Activated CD4-positive, alpha-beta memory T cell treated with anti-CD3 and anti-CD28 coated beads, Interleukin-2, amount 10 ng/mL, durations not matched to agents 7 days and 5 days (primary cell): ENCODE results near the gene FAM234B. TPM values are rescaled to one million over a fixed set of nuclear protein-coding genes. Genes with fewer than 3 reads are reported as not detected.
A peak's percentile ranks its signal among the peaks of the same experiment; 100 is the strongest.

ENCODE experiments used
- CTCF ChIA-PET: fragments of 350-600 bp; sonication (Branson Sonifier 250); formaldehyde crosslinking; loops from one replicate; lab custom pipeline; 2021; ENCODE audit warnings: antibody characterized with exemption, inconsistent platforms; lab: Charles Lee
- POLR2A ChIA-PET: fragments of 350-600 bp; sonication (Branson Sonifier 250); formaldehyde crosslinking; loops from one replicate; lab custom pipeline; 2021; ENCODE audit warnings: antibody characterized with exemption; lab: Charles Lee
- DNase-seq: peaks from one replicate; pipeline ENCODE4 v3.0.0-alpha.2; 2020
- H3K27ac Mint-ChIP-seq: one replicate; pipeline ENCODE4 v1.8.0; 2021; ENCODE audit warnings: mild to moderate bottlenecking, mixed read lengths
- H3K27me3 Mint-ChIP-seq: one replicate; pipeline ENCODE4 v1.8.0; 2021; ENCODE audit warnings: mixed read lengths
- H3K36me3 Mint-ChIP-seq: one replicate; pipeline ENCODE4 v1.8.0; 2021; ENCODE audit warnings: low read depth, mixed read lengths
- H3K4me1 Mint-ChIP-seq: one replicate; pipeline ENCODE4 v1.8.0; 2021; ENCODE audit warnings: mixed read lengths
- H3K4me3 Mint-ChIP-seq: one replicate; pipeline ENCODE4 v1.8.0; 2021; ENCODE audit warnings: mild to moderate bottlenecking, mixed read lengths
- H3K9me3 Mint-ChIP-seq: one replicate; pipeline ENCODE4 v1.8.0; 2021; ENCODE audit warnings: mixed read lengths
- total RNA-seq, 2 experiments: library from RNA; stranded (reverse); gene quantifications; one replicate each; pipeline ENCODE4 v1.2.3, GENCODE V29; 2021

The FAM234B gene
- total RNA-seq, 2 experiments from 2014 or later = 4.5 to 5.2 TPM

- H3K36me3 Mint-ChIP-seq = no peaks in the 10 kb centered on the region
- H3K27me3 Mint-ChIP-seq = no peaks in the 10 kb centered on the region
- ChIA-PET POLR2A (interaction anchor here (0.8 to 3.2 kb wide), 9 partner anchors 78 to 314 kb away, joined by 3 to 21 read pairs (median 3); partner anchors contain the start of gene EMP1), CTCF (interaction anchor here (1.0 to 6.0 kb wide), 5 partner anchors 15 to 185 kb away, joined by 3 to 102 read pairs (median 3); no protein-coding TSS in a partner anchor)
- H3K27ac Mint-ChIP-seq = peak overlapping the region; percentile 36
- H3K9me3 Mint-ChIP-seq = no peaks in the 10 kb centered on the region
- peak overlapping the region; percentile 71 for H3K4me3 Mint-ChIP-seq
- H3K4me1 Mint-ChIP-seq = peaks cover 61% of the 10 kb centered on the region
- DNase-seq = peak; percentile 25
Measured at GRCh38 chr12:13101821-13102375, 57.7 kb downstream of the FAM234B start.

- Mint-ChIP-seq H3K27ac (no peak overlapping the region), H3K36me3 (no peaks in the 10 kb centered on the region), H3K4me1 (peaks cover 60% of the 10 kb centered on the region), H3K9me3 (no peaks in the 10 kb centered on the region), H3K27me3 (no peaks in the 10 kb centered on the region), H3K4me3 (no peak overlapping the region)
- ChIA-PET POLR2A (interaction anchor here (0.8 to 3.2 kb wide), 5 partner anchors 77 to 109 kb away, joined by 3 to 21 read pairs (median 3); partner anchors contain the start of gene EMP1), CTCF (interaction anchor here (1.0 to 6.0 kb wide), 8 partner anchors 14 to 186 kb away, joined by 3 to 102 read pairs (median 3); partner anchors contain the start of gene FAM234B)
- no peak for DNase-seq
Measured at GRCh38 chr12:13102461-13103195, 58.4 kb downstream of the FAM234B start.

DNA sequence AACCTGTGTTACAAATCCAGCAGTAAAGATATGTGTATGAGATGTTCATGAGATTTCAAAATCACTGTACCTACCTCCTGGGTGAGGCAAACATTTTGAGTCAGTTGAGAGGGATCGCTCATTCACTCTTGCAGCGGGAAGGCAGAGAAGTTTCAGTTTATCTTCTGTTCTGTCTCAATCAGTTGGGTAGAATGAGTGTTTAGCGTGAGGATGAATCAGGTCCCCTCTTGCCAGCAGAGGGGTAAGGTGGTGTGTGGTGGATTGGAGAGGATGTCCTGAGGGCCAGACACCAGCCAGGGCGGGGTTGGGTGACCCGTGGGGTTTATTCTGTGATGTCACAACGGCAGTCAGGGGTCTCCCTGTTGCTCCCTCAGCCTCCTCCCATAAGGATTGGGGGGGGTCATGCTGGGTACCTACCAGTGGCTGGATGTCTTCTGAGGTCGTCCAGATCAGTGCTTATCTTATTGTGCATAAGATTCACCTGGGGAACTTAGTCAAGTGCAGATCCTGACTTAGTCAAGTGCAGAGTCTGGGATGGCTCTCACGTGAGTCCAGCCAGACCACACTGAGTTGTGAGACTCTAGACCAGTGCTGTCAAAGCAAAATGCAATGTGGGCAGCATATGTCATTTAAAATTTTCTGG, 59.3 kb downstream of the FAM234B start, which contains the start of gene GSG1:
Gene GSG1, minus strand, starts transcription at position 277 of the 643 bp plus-strand sequence. Its CDS starts 155 bp downstream, at position 122.
- CTCF ChIA-PET = interaction anchor here (1.2 to 6.0 kb wide), 7 partner anchors 59 to 152 kb away, joined by 3 to 102 read pairs (median 4); partner anchors contain the start of gene FAM234B
- peak within 1 kb of the TSS; percentile 21 for H3K27ac Mint-ChIP-seq
- H3K4me3 Mint-ChIP-seq = no peak within 1 kb of the TSS
- peaks cover under 1% of the 10 kb centered on the region for H3K9me3 Mint-ChIP-seq
- H3K36me3 Mint-ChIP-seq = no peaks in the 10 kb centered on the region
- DNase-seq = peak; percentile 32
- POLR2A ChIA-PET = interaction anchor here (0.6 to 3.2 kb wide), 4 partner anchors 76 to 482 kb away, joined by 3 to 21 read pairs (median 3); partner anchors contain the start of gene EMP1
- peaks cover 51% of the 10 kb centered on the region for H3K4me1 Mint-ChIP-seq
- peaks cover under 1% of the 10 kb centered on the region for H3K27me3 Mint-ChIP-seq

- Mint-ChIP-seq H3K27ac (no peak overlapping the region), H3K4me1 (peaks cover 42% of the 10 kb centered on the region), H3K36me3 (no peaks in the 10 kb centered on the region), H3K4me3 (no peak overlapping the region), H3K27me3 (peaks cover 3% of the 10 kb centered on the region), H3K9me3 (peaks cover 5% of the 10 kb centered on the region)
- ChIA-PET POLR2A (interaction anchor here (0.6 kb wide), 1 partner anchor 483 kb away, joined by 3 read pairs; no protein-coding TSS in a partner anchor), CTCF (interaction anchor here (2.7 kb wide), 1 partner anchor 108 kb away, joined by 13 read pairs; no protein-coding TSS in a partner anchor)
- DNase-seq = no peak
Measured at GRCh38 chr12:13104409-13104808, 60.2 kb downstream of the FAM234B start.

GRCh38 chr12:13105781-13106180, 61.6 kb downstream of the FAM234B start:
- ChIA-PET POLR2A (no interaction called here), CTCF (interaction anchor here (2.7 kb wide), 1 partner anchor 106 kb away, joined by 13 read pairs; no protein-coding TSS in a partner anchor)
- Mint-ChIP-seq H3K27me3 (peaks cover 5% of the 10 kb centered on the region), H3K9me3 (peaks cover 5% of the 10 kb centered on the region), H3K36me3 (no peaks in the 10 kb centered on the region), H3K27ac (no peak overlapping the region), H3K4me1 (peaks cover 29% of the 10 kb centered on the region), H3K4me3 (no peak overlapping the region)
- no peak for DNase-seq

- no peak for DNase-seq
- POLR2A ChIA-PET = no interaction called here
- CTCF ChIA-PET = interaction anchor here (2.7 kb wide), 1 partner anchor 105 kb away, joined by 13 read pairs; no protein-coding TSS in a partner anchor
Measured at GRCh38 chr12:13106666-13107065, 62.5 kb downstream of the FAM234B start.

GRCh38 chr12:13112968-13113367, 68.8 kb downstream of the FAM234B start:
- ChIA-PET POLR2A (no interaction called here), CTCF (no interaction called here)
- no peaks in the 10 kb centered on the region for H3K36me3 Mint-ChIP-seq
- no peaks in the 10 kb centered on the region for H3K4me1 Mint-ChIP-seq
- peaks cover 5% of the 10 kb centered on the region for H3K9me3 Mint-ChIP-seq
- no peak overlapping the region for H3K4me3 Mint-ChIP-seq
- peaks cover 28% of the 10 kb centered on the region for H3K27me3 Mint-ChIP-seq
- no peak overlapping the region for H3K27ac Mint-ChIP-seq
- no peak for DNase-seq

More at GRCh38 chr12:13106666-13107065, 62.5 kb downstream of the FAM234B start:
- H3K9me3 Mint-ChIP-seq = peaks cover 5% of the 10 kb centered on the region
- no peaks in the 10 kb centered on the region for H3K36me3 Mint-ChIP-seq
- no peak overlapping the region for H3K4me3 Mint-ChIP-seq
- H3K4me1 Mint-ChIP-seq = peaks cover 26% of the 10 kb centered on the region
- H3K27ac Mint-ChIP-seq = no peak overlapping the region
- H3K27me3 Mint-ChIP-seq = peaks cover 5% of the 10 kb centered on the region

DNA sequence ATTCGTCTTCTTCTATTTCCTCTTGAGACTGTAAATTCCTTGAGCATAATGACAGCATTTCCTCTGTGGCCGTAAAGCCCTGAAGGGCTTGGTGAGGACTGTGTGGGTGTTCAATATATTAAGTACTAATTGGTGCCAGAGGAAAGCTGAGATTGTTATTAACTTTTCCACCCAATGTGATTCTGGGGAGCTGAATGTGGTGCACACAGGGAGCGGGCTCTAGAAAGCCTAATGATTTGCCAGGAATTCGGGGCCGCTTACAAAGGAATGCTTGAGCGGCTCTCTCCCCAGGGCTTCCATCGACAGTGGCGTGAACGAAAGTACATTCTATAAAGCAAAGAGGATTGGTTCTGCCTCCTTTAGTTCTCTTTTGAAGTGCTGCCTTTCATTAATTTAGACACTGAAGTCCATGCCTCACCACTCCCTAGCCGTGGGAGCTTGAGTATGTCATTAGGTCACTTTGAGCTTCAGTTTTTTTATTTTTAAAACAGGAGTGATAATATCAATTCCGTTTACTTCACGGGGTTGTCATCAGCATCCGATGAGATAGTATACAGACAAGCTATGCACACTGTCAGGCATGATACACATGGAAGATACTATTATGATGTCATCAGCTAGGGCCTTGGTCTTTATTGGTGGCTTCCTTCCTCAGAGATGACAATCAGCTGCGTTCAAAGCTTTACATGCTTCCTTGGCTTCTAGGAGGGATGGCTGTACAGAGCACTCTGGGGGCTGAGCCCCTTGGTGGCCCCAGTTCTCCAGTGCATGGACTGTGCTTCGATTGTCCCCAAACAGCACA, 70.3 kb downstream of the FAM234B start:
- H3K27me3 Mint-ChIP-seq = peaks cover 26% of the 10 kb centered on the region
- H3K4me3 Mint-ChIP-seq = no peak overlapping the region
- H3K36me3 Mint-ChIP-seq = no peaks in the 10 kb centered on the region
- no peaks in the 10 kb centered on the region for H3K4me1 Mint-ChIP-seq
- ChIA-PET CTCF (no interaction called here), POLR2A (interaction anchor here (0.7 to 1.2 kb wide), 2 partner anchors 97 to 98 kb away, joined by 3 to 4 read pairs; no protein-coding TSS in a partner anchor)
- no peak overlapping the region for H3K27ac Mint-ChIP-seq
- DNase-seq = no peak
- H3K9me3 Mint-ChIP-seq = no peaks in the 10 kb centered on the region

GRCh38 chr12:13116259-13116658, 72.1 kb downstream of the FAM234B start:
- no peak overlapping the region for H3K27ac Mint-ChIP-seq
- CTCF ChIA-PET = interaction anchor here (1.2 kb wide), 1 partner anchor 96 kb away, joined by 6 read pairs; no protein-coding TSS in a partner anchor
- POLR2A ChIA-PET = no interaction called here
- no peaks in the 10 kb centered on the region for H3K36me3 Mint-ChIP-seq
- peaks cover 3% of the 10 kb centered on the region for H3K4me1 Mint-ChIP-seq
- DNase-seq = no peak
- no peak overlapping the region for H3K4me3 Mint-ChIP-seq
- H3K27me3 Mint-ChIP-seq = peaks cover 24% of the 10 kb centered on the region
- H3K9me3 Mint-ChIP-seq = no peaks in the 10 kb centered on the region

DNA sequence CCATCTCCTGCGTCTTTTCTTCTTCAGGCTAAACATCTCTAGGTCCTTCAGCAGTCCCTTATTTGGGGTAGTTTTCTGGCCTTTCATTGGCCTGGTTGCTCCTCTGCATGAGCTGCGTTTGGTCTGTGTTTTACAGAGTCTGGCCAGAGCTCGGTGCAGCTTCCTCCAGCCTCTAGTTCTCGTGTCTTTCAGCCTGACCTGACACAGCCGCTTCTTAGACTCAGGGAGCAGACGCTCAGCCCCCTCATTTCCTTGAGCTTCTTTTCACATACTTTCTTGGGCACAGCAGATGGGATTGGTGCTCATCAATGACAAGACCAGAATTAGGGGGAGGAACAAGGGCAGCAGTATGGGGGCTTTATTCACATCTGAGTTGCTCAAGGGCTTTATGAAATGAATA, 72.8 kb downstream of the FAM234B start:
- CTCF ChIA-PET = interaction anchor here (0.8 kb wide), 1 partner anchor 15 kb away, joined by 3 read pairs; no protein-coding TSS in a partner anchor

DNA sequence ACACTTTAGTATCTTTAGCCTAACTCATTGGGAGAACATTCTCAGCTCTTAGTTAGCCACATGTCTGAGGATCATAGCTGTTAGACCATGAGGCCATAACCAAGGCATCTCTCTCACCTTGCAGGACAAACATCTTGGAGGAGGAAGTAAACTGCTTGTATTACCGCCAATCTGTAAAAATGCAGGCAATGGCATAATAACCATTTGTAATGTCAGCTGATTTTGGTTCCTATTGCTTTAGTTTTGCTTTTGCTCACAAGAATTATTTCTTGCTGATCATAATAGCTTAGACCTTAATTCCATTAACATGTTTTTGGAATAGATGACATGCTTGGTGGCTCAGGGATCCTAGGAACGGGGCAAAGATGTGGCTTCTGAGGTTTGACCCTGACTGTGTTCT, 75.6 kb downstream of the FAM234B start:
- Mint-ChIP-seq H3K4me3 (no peak overlapping the region), H3K4me1 (peaks cover 4% of the 10 kb centered on the region), H3K36me3 (no peaks in the 10 kb centered on the region), H3K27me3 (peaks cover 15% of the 10 kb centered on the region), H3K9me3 (no peaks in the 10 kb centered on the region), H3K27ac (no peak overlapping the region)
- ChIA-PET POLR2A (no interaction called here), CTCF (no interaction called here)
- no peak for DNase-seq

More for the DNA sequence above, 72.8 kb downstream of the FAM234B start:
- H3K4me1 Mint-ChIP-seq = peaks cover 4% of the 10 kb centered on the region
- H3K27ac Mint-ChIP-seq = no peak overlapping the region
- POLR2A ChIA-PET = no interaction called here
- no peaks in the 10 kb centered on the region for H3K9me3 Mint-ChIP-seq
- H3K36me3 Mint-ChIP-seq = no peaks in the 10 kb centered on the region
- DNase-seq = no peak
- peaks cover 22% of the 10 kb centered on the region for H3K27me3 Mint-ChIP-seq
- no peak overlapping the region for H3K4me3 Mint-ChIP-seq

GRCh38 chr12:13120413-13120812, 76.2 kb downstream of the FAM234B start:
- H3K9me3 Mint-ChIP-seq = no peaks in the 10 kb centered on the region
- ChIA-PET POLR2A (no interaction called here), CTCF (no interaction called here)
- H3K4me3 Mint-ChIP-seq = no peak overlapping the region
- H3K27me3 Mint-ChIP-seq = peaks cover 15% of the 10 kb centered on the region
- no peak for DNase-seq
- H3K4me1 Mint-ChIP-seq = peaks cover 4% of the 10 kb centered on the region
- H3K27ac Mint-ChIP-seq = no peak overlapping the region
- H3K36me3 Mint-ChIP-seq = no peaks in the 10 kb centered on the region
